Measurements from ENCODE around the gene APBB1.

The APBB1 gene

GRCh38 chr11:6388748-6389147, 30.1 kb downstream of the APBB1 start:
- Histone ChIP-seq H3K36me3 (ENCODE audit: control insufficient read depth, low read depth, low read length) (no peaks in the 10 kb centered on the region), H3K4me3 (ENCODE audit: low read length) (no peak overlapping the region), H3K9ac (ENCODE audit: low read length) (no peak overlapping the region), H3K4me1 (ENCODE audit: control insufficient read depth, low read depth, low read length) (peaks cover 23% of the 10 kb centered on the region), H3K27ac (ENCODE audit: low read length) (no peak overlapping the region), H3K9me3 (ENCODE audit: control insufficient read depth, low read depth, low read length) (no peaks in the 10 kb centered on the region), H3K27me3 (ENCODE audit: control insufficient read depth, insufficient read depth, low read length) (peaks cover 13% of the 10 kb centered on the region)

GRCh38 chr11:6387811-6388599, 30.9 kb downstream of the APBB1 start:
- H3K4me1 ChIP-seq (ENCODE audit: control insufficient read depth, low read depth, low read length), result peaks cover 23% of the 10 kb centered on the region
- peaks cover 13% of the 10 kb centered on the region for H3K27me3 ChIP-seq (ENCODE audit: control insufficient read depth, insufficient read depth, low read length)
- no peak overlapping the region for H3K4me3 ChIP-seq (ENCODE audit: low read length)
- H3K27ac ChIP-seq (ENCODE audit: low read length), result no peak overlapping the region
- no peaks in the 10 kb centered on the region for H3K9me3 ChIP-seq (ENCODE audit: control insufficient read depth, low read depth, low read length)
- no peak overlapping the region for H3K9ac ChIP-seq (ENCODE audit: low read length)
- H3K36me3 ChIP-seq (ENCODE audit: control insufficient read depth, low read depth, low read length), result no peaks in the 10 kb centered on the region

DNA sequence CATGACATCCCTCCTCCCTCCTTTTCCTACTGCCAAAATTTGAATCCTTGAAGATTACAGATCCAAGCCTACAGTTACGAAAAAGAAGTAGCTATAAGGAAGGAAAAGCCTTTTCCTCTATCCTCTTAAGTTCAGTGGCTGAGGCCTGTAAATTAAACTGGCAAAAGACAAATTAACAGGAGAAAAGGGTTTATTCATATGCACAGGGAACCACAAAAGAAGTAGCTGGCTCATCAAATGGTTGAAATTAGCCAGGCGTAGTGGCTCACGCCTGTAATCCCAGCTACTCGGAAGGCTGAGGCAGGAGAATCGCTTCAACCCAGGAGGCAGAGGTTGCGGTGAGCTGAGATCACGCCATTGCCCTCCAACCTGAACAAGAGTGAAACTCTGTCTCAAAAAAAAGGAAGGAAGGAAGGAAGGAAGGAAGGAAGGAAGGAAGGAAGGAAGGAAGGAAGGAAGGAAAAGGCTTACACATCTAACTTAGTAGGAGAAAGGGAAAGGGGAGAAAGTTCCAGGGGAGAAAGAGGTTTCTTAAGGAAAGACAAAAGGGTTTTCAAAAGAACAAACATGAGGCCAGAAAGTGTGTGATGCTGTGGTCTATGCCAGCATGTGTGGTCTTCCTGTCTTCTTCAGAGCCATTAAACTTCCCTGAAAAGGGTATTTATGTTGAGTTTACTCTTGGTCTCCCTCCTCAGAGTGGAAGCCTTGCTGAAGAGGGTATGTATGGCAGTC, 33.7 kb downstream of the APBB1 start:
- Histone ChIP-seq H3K9me3 (ENCODE audit: control insufficient read depth, low read depth, low read length) (no peaks in the 10 kb centered on the region), H3K27ac (ENCODE audit: low read length) (no peak overlapping the region), H3K9ac (ENCODE audit: low read length) (no peak overlapping the region), H3K36me3 (ENCODE audit: control insufficient read depth, low read depth, low read length) (no peaks in the 10 kb centered on the region), H3K27me3 (ENCODE audit: control insufficient read depth, insufficient read depth, low read length) (peaks cover 5% of the 10 kb centered on the region), H3K4me1 (ENCODE audit: control insufficient read depth, low read depth, low read length) (peaks cover 32% of the 10 kb centered on the region), H3K4me3 (ENCODE audit: low read length) (no peak overlapping the region)

DNA sequence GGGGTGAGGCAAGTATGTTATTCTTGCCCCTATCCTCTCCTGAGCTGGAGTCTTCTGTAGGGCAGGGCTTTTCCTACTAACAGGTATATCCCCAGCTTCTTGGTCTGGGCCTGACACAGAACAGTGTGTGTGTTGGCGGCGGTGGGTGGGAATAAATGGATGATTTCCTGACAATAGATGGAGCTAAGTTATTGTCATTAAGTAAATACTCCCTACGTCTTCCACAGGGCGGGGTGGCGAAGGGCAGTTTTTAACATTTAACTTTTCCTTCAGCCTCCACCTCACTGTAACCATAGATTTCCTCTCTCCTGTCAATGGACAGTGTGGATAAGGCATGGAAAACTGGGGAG, 40.3 kb downstream of the APBB1 start:
- peaks cover 9% of the 10 kb centered on the region for H3K4me1 ChIP-seq (ENCODE audit: control insufficient read depth, low read depth, low read length)
- H3K27ac ChIP-seq (ENCODE audit: low read length), result no peak overlapping the region
- no peak overlapping the region for H3K9ac ChIP-seq (ENCODE audit: low read length)
- H3K27me3 ChIP-seq (ENCODE audit: control insufficient read depth, insufficient read depth, low read length), result no peaks in the 10 kb centered on the region
- no peaks in the 10 kb centered on the region for H3K9me3 ChIP-seq (ENCODE audit: control insufficient read depth, low read depth, low read length)
- no peak overlapping the region for H3K4me3 ChIP-seq (ENCODE audit: low read length)
- H3K36me3 ChIP-seq (ENCODE audit: control insufficient read depth, low read depth, low read length), result no peaks in the 10 kb centered on the region

- Histone ChIP-seq H3K4me3 (ENCODE audit: low read length) (no peak overlapping the region), H3K9ac (ENCODE audit: low read length) (no peak overlapping the region), H3K27me3 (ENCODE audit: control insufficient read depth, insufficient read depth, low read length) (no peaks in the 10 kb centered on the region), H3K9me3 (ENCODE audit: control insufficient read depth, low read depth, low read length) (no peaks in the 10 kb centered on the region), H3K27ac (ENCODE audit: low read length) (no peak overlapping the region), H3K36me3 (ENCODE audit: control insufficient read depth, low read depth, low read length) (no peaks in the 10 kb centered on the region), H3K4me1 (ENCODE audit: control insufficient read depth, low read depth, low read length) (peaks cover 9% of the 10 kb centered on the region)
These were observed 40.8 kb downstream of the APBB1 start for GRCh38 chr11:6377902-6378639.

DNA sequence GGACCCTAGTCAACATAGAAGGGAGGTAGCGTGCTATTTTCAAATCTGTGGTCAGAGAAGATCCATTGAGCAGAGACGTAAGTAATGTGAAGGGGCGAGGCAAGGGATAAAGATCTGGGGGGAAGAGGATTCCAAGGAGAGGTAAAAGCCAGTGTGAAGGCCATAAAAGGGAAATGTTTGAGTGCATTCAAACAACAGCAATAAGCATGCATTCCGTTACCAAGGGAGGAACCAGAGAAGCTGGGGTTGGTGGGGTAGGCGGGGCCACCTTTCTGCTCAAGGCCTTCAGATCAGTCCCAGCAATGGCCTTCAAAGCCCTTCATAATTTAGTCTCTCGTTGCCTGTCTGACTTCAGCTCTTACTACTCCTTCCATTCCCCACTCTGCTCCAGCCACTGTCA, 47.1 kb downstream of the APBB1 start:
- Histone ChIP-seq H3K9me3 (ENCODE audit: control insufficient read depth, low read depth, low read length) (no peaks in the 10 kb centered on the region), H3K36me3 (ENCODE audit: control insufficient read depth, low read depth, low read length) (no peaks in the 10 kb centered on the region), H3K27me3 (ENCODE audit: control insufficient read depth, insufficient read depth, low read length) (no peaks in the 10 kb centered on the region), H3K27ac (ENCODE audit: low read length) (no peak overlapping the region), H3K4me1 (ENCODE audit: control insufficient read depth, low read depth, low read length) (no peaks in the 10 kb centered on the region), H3K9ac (ENCODE audit: low read length) (no peak overlapping the region), H3K4me3 (ENCODE audit: low read length) (no peak overlapping the region)

- Histone ChIP-seq H3K27ac (ENCODE audit: low read length) (no peak overlapping the region), H3K9ac (ENCODE audit: low read length) (no peak overlapping the region), H3K4me3 (ENCODE audit: low read length) (no peak overlapping the region), H3K27me3 (ENCODE audit: control insufficient read depth, insufficient read depth, low read length) (no peaks in the 10 kb centered on the region), H3K9me3 (ENCODE audit: control insufficient read depth, low read depth, low read length) (no peaks in the 10 kb centered on the region), H3K36me3 (ENCODE audit: control insufficient read depth, low read depth, low read length) (no peaks in the 10 kb centered on the region), H3K4me1 (ENCODE audit: control insufficient read depth, low read depth, low read length) (no peaks in the 10 kb centered on the region)
These were observed 53.2 kb downstream of the APBB1 start for GRCh38 chr11:6365659-6366058.

DNA sequence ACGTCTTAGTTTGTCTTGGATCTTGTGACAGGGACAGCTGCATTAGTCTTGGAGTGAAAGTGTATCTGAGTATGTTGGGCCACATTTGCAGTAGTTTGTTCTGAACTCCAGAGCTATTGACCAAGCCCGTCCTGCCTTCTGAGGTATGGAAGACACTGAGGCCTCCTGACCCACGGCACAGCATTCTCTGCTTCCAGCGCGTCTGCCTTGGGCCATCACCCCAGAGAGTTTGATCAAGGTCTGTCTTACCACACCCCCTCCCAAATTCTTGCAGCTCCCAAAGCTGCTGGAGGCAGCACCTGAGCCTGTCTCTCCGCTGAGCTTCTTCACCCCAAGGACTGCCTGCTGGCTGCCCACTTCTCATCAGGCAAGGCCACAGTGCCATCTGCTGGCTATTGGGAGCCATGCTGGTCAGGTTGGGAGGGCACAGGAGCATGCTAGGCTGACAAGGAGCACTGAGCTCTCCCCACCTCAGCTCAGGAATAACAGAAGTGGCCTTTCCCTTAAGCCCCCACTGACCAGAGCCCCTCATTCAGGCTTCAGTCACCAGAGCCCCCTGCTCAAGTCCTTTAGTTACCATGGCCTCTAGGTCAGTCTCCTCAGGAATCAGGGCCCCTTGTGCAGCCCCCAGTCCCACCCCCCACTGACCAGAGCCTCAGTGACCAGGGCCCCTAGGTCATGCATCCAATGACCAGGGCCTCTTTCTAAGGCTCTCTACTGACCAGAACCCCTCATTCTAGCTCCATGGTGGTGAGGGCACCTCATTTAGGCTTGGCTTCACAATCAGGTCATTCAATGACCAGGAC, 55.8 kb downstream of the APBB1 start:
- H3K9me3 ChIP-seq (ENCODE audit: control insufficient read depth, low read depth, low read length), result no peaks in the 10 kb centered on the region
- H3K27me3 ChIP-seq (ENCODE audit: control insufficient read depth, insufficient read depth, low read length), result no peaks in the 10 kb centered on the region
- H3K9ac ChIP-seq (ENCODE audit: low read length), result no peak overlapping the region
- H3K4me3 ChIP-seq (ENCODE audit: low read length), result no peak overlapping the region
- H3K4me1 ChIP-seq (ENCODE audit: control insufficient read depth, low read depth, low read length), result no peaks in the 10 kb centered on the region
- H3K27ac ChIP-seq (ENCODE audit: low read length), result no peak overlapping the region
- no peaks in the 10 kb centered on the region for H3K36me3 ChIP-seq (ENCODE audit: control insufficient read depth, low read depth, low read length)

GRCh38 chr11:6362185-6362872, 56.6 kb downstream of the APBB1 start:
- no peak overlapping the region for H3K9ac ChIP-seq (ENCODE audit: low read length)
- no peaks in the 10 kb centered on the region for H3K9me3 ChIP-seq (ENCODE audit: control insufficient read depth, low read depth, low read length)
- no peak overlapping the region for H3K27ac ChIP-seq (ENCODE audit: low read length)
- no peaks in the 10 kb centered on the region for H3K27me3 ChIP-seq (ENCODE audit: control insufficient read depth, insufficient read depth, low read length)
- no peak overlapping the region for H3K4me3 ChIP-seq (ENCODE audit: low read length)
- H3K4me1 ChIP-seq (ENCODE audit: control insufficient read depth, low read depth, low read length), result no peaks in the 10 kb centered on the region
- no peaks in the 10 kb centered on the region for H3K36me3 ChIP-seq (ENCODE audit: control insufficient read depth, low read depth, low read length)

DNA sequence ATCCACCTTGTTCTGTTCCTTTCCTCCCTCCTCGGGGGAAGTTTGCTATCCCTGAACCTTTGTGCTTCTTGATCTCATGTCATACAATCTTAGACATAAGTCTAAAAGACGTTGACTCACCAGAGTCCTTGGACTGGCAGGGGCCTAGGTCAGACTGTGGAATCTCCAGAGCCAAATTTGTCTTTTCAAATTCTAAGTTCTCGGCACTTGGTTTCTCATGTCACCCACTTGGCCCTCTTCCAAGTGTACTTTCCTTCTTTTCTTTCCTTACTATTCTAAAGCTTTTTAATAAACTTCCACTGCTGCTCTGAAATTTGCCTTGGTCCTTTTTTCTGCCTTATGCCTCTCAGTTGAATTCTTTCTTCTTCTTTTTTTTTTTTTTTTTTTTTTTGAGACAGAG, 58.7 kb downstream of the APBB1 start:
- Histone ChIP-seq H3K4me3 (ENCODE audit: low read length) (no peak overlapping the region), H3K9me3 (ENCODE audit: control insufficient read depth, low read depth, low read length) (no peaks in the 10 kb centered on the region), H3K27me3 (ENCODE audit: control insufficient read depth, insufficient read depth, low read length) (no peaks in the 10 kb centered on the region), H3K9ac (ENCODE audit: low read length) (no peak overlapping the region), H3K36me3 (ENCODE audit: control insufficient read depth, low read depth, low read length) (no peaks in the 10 kb centered on the region), H3K27ac (ENCODE audit: low read length) (no peak overlapping the region), H3K4me1 (ENCODE audit: control insufficient read depth, low read depth, low read length) (no peaks in the 10 kb centered on the region)

- Histone ChIP-seq H3K9me3 (ENCODE audit: control insufficient read depth, low read depth, low read length) (no peaks in the 10 kb centered on the region), H3K4me1 (ENCODE audit: control insufficient read depth, low read depth, low read length) (no peaks in the 10 kb centered on the region), H3K27me3 (ENCODE audit: control insufficient read depth, insufficient read depth, low read length) (no peaks in the 10 kb centered on the region), H3K4me3 (ENCODE audit: low read length) (no peak overlapping the region), H3K27ac (ENCODE audit: low read length) (no peak overlapping the region), H3K36me3 (ENCODE audit: control insufficient read depth, low read depth, low read length) (no peaks in the 10 kb centered on the region), H3K9ac (ENCODE audit: low read length) (no peak overlapping the region)
These were observed 61.7 kb downstream of the APBB1 start for GRCh38 chr11:6357222-6357621.

Measured in iPS-18a (cell line).